ENCODE results near the gene GRIA3. TPM values are rescaled to one million over a fixed set of nuclear protein-coding genes. Genes with fewer than 3 reads are reported as not detected.

GRIA3 gene
- total and polyA plus RNA-seq, 10 of the 15 experiments (the other 5 are each of a cell fraction or from before 2014, with no cell fraction given): 0.45 to 4.3 (median 2.2) TPM

- no peak overlapping the region for H3K4me2 ChIP-seq (ENCODE audit: control insufficient read depth, insufficient read depth)
- H3K27ac ChIP-seq (ENCODE audit: control insufficient read depth, insufficient read depth): no peak overlapping the region
- ChIA-PET RAD21 (ENCODE audit: unreplicated experiment) (no interaction called here), SMC1A (ENCODE audit: uncharacterized antibody, unreplicated experiment) (interaction anchor here (0.6 to 1.3 kb wide), 3 partner anchors 9 to 568 kb away, joined by 3 read pairs; no protein-coding TSS in a partner anchor), CTCF (no interaction called here), POLR2A (no interaction called here)
- H3K79me2 ChIP-seq (ENCODE audit: control insufficient read depth, insufficient read depth, low read length): no peaks in the 10 kb centered on the region
- H2AFZ ChIP-seq (ENCODE audit: control insufficient read depth, low read depth, low read length): no peak overlapping the region
- intact Hi-C loops (cut with micrococcal nuclease; ENCODE audit: unreplicated experiment) (no loop called here), in situ Hi-C loops (cut with MboI) (no loop called here)
- H3K4me3 ChIP-seq: no peak overlapping the region
- no peak overlapping the region for H3K9ac ChIP-seq (ENCODE audit: control insufficient read depth, insufficient read depth, low read length)
- no peaks in the 10 kb centered on the region for H3K27me3 ChIP-seq (replicated peaks in 1 of 2; ENCODE audit: control insufficient read depth in 2 of 2, insufficient read depth in 2 of 2, low read length in 1 of 2)
- no TSS peak for BruUV-seq (replicated peaks)
- FAIRE-seq (no peak), DNase-seq (ENCODE audit: low read depth, low spot score) (no peak), ATAC-seq (no peak)
- WGBS (ENCODE audit: insufficient coverage, insufficient replicate concordance, low lambda C conversion rate, missing lambda C conversion rate): 46% methylated on average over 4 of the region's 5 CpGs
- no peak for TF ChIP-seq IKZF1 (conservative IDR thresholded peaks at IDR 0.05)
- TF ChIP-seq BMI1 (IDR thresholded peaks at IDR 0.05; ENCODE audit: borderline replicate concordance): no peak
- no peak for TF ChIP-seq HCFC1 (IDR thresholded peaks at IDR 0.05; ENCODE audit: low read length)
- no peak for TF ChIP-seq LARP7 (IDR thresholded peaks at IDR 0.05)
- TF ChIP-seq ZBTB40 (IDR thresholded peaks at IDR 0.05; ENCODE audit: borderline replicate concordance): no peak
- no peak for TF ChIP-seq MYC (IDR thresholded peaks at IDR 0.05; ENCODE audit: insufficient read depth, insufficient read length, insufficient replicate concordance, low read length, severe bottlenecking)
- no peak for TF ChIP-seq PAX8 (IDR thresholded peaks at IDR 0.05)
- no peak for TF ChIP-seq RELB (IDR thresholded peaks at IDR 0.05; ENCODE audit: low read depth)
- H3K9me3 ChIP-seq (replicated peaks; ENCODE audit: control insufficient read depth, insufficient read depth, low read length): no peaks in the 10 kb centered on the region
- H3K4me1 ChIP-seq (ENCODE audit: control insufficient read depth, insufficient read depth, low read length): no peaks in the 10 kb centered on the region
- no peaks in the 10 kb centered on the region for H3K36me3 ChIP-seq (ENCODE audit: control insufficient read depth in 2 of 2, insufficient read depth in 2 of 2, low read length in 1 of 2)
- no peaks in the 10 kb centered on the region for H4K20me1 ChIP-seq (ENCODE audit: control insufficient read depth, insufficient read depth)
Measured at GRCh38 chrX:123442764-123443163, 258.7 kb downstream of the GRIA3 start.
